Lower leg skin (tissue), 3 donors: Measurements from ENCODE around the gene STX4.

ENCODE experiments used
- CTCF ChIP-seq, 3 donors: fragments of 450-650 bp; IDR thresholded peaks; one replicate each; pipeline ENCODE4 v1.5.1; 2016; ENCODE audit warnings: antibody characterized with exemption in 3 of 3, mild to moderate bottlenecking in 3 of 3, moderate library complexity in 2 of 3
- POLR2A ChIP-seq, 2 donors: fragments of 450-650 bp; IDR thresholded peaks; one replicate each; pipeline ENCODE4 v1.6.1; 2016 to 2017; ENCODE audit warnings: antibody characterized with exemption in 2 of 2, mild to moderate bottlenecking in 1 of 2, moderate library complexity in 1 of 2

GRCh38 chr16:30984669-30985400 is 48.5 kb upstream of the STX4 start, which contains the start of gene HSD3B7:
- TF ChIP-seq CTCF (IDR thresholded peaks at IDR 0.05) (peak in 1 of 3 donors; percentile 74), POLR2A (IDR thresholded peaks at IDR 0.05) (no peak)
